Measurements from ENCODE around the gene ABCA7.

- TF ChIP-seq CTCF (conservative IDR thresholded peaks at IDR 0.05) (no peak), ZFX (IDR thresholded peaks at IDR 0.05) (no peak)
Measured at GRCh38 chr19:1017906-1018305, 22.0 kb upstream of the ABCA7 start.
